GM12878 (cell line): ENCODE data around the gene IGFLR1. TPM values are rescaled to one million over a fixed set of nuclear protein-coding genes. Genes with fewer than 3 reads are reported as not detected.

ENCODE experiments used
- BACH1 ChIP-seq: fragments of 450-650 bp; IDR thresholded peaks from 2 replicates; pipeline ENCODE4 v1.6.1; 2017; ENCODE audit warnings: mild to moderate bottlenecking, borderline replicate concordance
- BCL3 ChIP-seq: IDR thresholded peaks from 2 replicates; pipeline ENCODE4 v1.6.1; 2011; ENCODE audit warnings: borderline replicate concordance, low read depth, mild to moderate bottlenecking, moderate library complexity, low read length; ENCODE audit not compliant: insufficient read depth, poor library complexity, severe bottlenecking
- ETV6 ChIP-seq, 2 experiments: fragments of 450-650 bp in 1 of 2; IDR thresholded peaks in 1 of 2; conservative IDR thresholded peaks in 1 of 2; 2 replicates each; pipeline ENCODE4 v1.6.1; 2014; ENCODE audit warnings: antibody characterized with exemption in 1 of 2, borderline replicate concordance in 1 of 2, low read depth in 1 of 2, mild to moderate bottlenecking in 1 of 2, moderate library complexity in 1 of 2
- GATAD2B ChIP-seq: fragments of 450-650 bp; conservative IDR thresholded peaks from 2 replicates; pipeline ENCODE4 v1.6.1; 2017; ENCODE audit warnings: low read depth, mild to moderate bottlenecking, moderate library complexity
- HDGF ChIP-seq: fragments of 450-650 bp; IDR thresholded peaks from 2 replicates; pipeline ENCODE4 v1.6.1; 2016; ENCODE audit warnings: antibody characterized with exemption
- IKZF1 ChIP-seq: fragments of 450-650 bp; conservative IDR thresholded peaks from 2 replicates; pipeline ENCODE4 v1.6.1; 2017; ENCODE audit warnings: antibody characterized with exemption, mild to moderate bottlenecking
- IRF3 ChIP-seq: fragments of 450-650 bp; IDR thresholded peaks from 2 replicates; pipeline ENCODE4 v1.6.1; 2014; ENCODE audit warnings: mild to moderate bottlenecking
- KDM1A ChIP-seq: fragments of 200-600 bp; sonication (generic); IDR thresholded peaks from 2 replicates; pipeline ENCODE4 v1.6.1; 2016; ENCODE audit warnings: borderline replicate concordance
- LARP7 ChIP-seq: fragments of 450-650 bp; IDR thresholded peaks from 2 replicates; pipeline ENCODE4 v1.6.1; 2017; ENCODE audit warnings: mild to moderate bottlenecking
- NBN ChIP-seq: fragments of 450-650 bp; IDR thresholded peaks from 2 replicates; pipeline ENCODE4 v1.6.1; 2016
- NFYB ChIP-seq: IDR thresholded peaks from 2 replicates; pipeline ENCODE4 v1.6.1; 2011; ENCODE audit warnings: low read depth, mild to moderate bottlenecking, low read length, improper control_type of control experiment, moderate library complexity; ENCODE audit not compliant: insufficient read depth
- NKRF ChIP-seq: fragments of 450-650 bp; conservative IDR thresholded peaks from 2 replicates; pipeline ENCODE4 v1.6.1; 2017; ENCODE audit warnings: mild to moderate bottlenecking, moderate library complexity
- NR2C2 ChIP-seq: IDR thresholded peaks from 2 replicates; pipeline ENCODE4 v1.6.1; 2011; ENCODE audit warnings: borderline replicate concordance, low read depth; ENCODE audit not compliant: control insufficient read depth, insufficient read length
- RB1 ChIP-seq: fragments of 450-650 bp; formaldehyde crosslinking; IDR thresholded peaks from 2 replicates; pipeline ENCODE4 v1.6.1; 2017; ENCODE audit warnings: mild to moderate bottlenecking, borderline replicate concordance
- RFX5 ChIP-seq: IDR thresholded peaks from 2 replicates; pipeline ENCODE4 v1.6.1; 2011; ENCODE audit warnings: low read depth, low read length, improper control_type of control experiment
- SIX5 ChIP-seq: IDR thresholded peaks from 2 replicates; pipeline ENCODE4 v1.6.1; 2011; ENCODE audit warnings: mild to moderate bottlenecking, low read depth, low read length, moderate library complexity; ENCODE audit not compliant: severe bottlenecking
- SMAD1 ChIP-seq: fragments of 450-650 bp; IDR thresholded peaks from 2 replicates; pipeline ENCODE4 v1.6.1; 2018; ENCODE audit warnings: mild to moderate bottlenecking, low read depth; ENCODE audit not compliant: partially characterized antibody
- SP1 ChIP-seq: IDR thresholded peaks from one replicate; pipeline ENCODE4 v1.6.1; 2011; ENCODE audit warnings: low read depth, low read length
- SPI1 ChIP-seq: IDR thresholded peaks from 2 replicates; pipeline ENCODE4 v1.6.1; 2011; ENCODE audit warnings: low read depth, mild to moderate bottlenecking, low read length, moderate library complexity, borderline replicate concordance; ENCODE audit not compliant: insufficient read depth
- TAF1 ChIP-seq: IDR thresholded peaks from 2 replicates; pipeline ENCODE4 v1.6.1; 2011; ENCODE audit warnings: mild to moderate bottlenecking, low read depth, low read length, borderline replicate concordance
- polyA plus RNA-seq, 11 experiments: library from polyadenylated mRNA; depleted of rRNA in 4 of 11; unstranded in 6 of 11; stranded (reverse) in 5 of 11; fragments of >200 nt; fragmentation: Nextera tagmentation in 4 of 11; fragmentation: Illumina TruSeq in 1 of 11; extraction: Ambion mirVana in 4 of 11; extraction: Trizol in 1 of 11; gene quantifications; 1 replicate in 1 of 11; 2 replicates in 10 of 11; pipeline versions ENCODE4 v1.2.1 to v1.2.3, GENCODE V29; 2011 to 2016; ENCODE audit warnings: inconsistent platforms in 2 of 11, missing spikeins in 2 of 11, low read depth in 1 of 11
- total RNA-seq, 4 experiments: library from RNA; depleted of rRNA in 3 of 4; stranded (reverse); fragments of >200 nt in 3 of 4; fragmentation: Illumina TruSeq in 1 of 4; extraction: Trizol in 1 of 4; gene quantifications; 2 replicates each; pipeline versions ENCODE4 v1.2.1 to v1.2.3, GENCODE V29; 2013 to 2021

IGFLR1 gene
- total and polyA plus RNA-seq, 10 of the 15 experiments (the other 5 are each of a cell fraction or from before 2014, with no cell fraction given) = 2.5 to 39.9 (median 24.8) TPM

- TF ChIP-seq NR2C2 (no peak), HDGF (no peak), SP1 (peak; percentile 89), BACH1 (peak; percentile 51; the same call in 1 of the 2 replicates), GATAD2B (0 out of 2 replicates have a peak, but pooled peaks have one; percentile 60), NKRF (peak; percentile 73), BCL3 (no peak), RB1 (peak; percentile 88; the same call in 1 of the 2 replicates), SIX5 (no peak), IKZF1 (peak; percentile 28; the same call in 1 of the 2 replicates), NBN (no peak), NFYB (peak; percentile 92), IRF3 (peak; percentile 72), RFX5 (peak; percentile 67), ETV6 (conservative IDR thresholded peaks at IDR 0.05 in 1 of 2, IDR thresholded peaks at IDR 0.05 in 1 of 2; ENCODE audit: borderline replicate concordance in 1 of 2, low read depth in 1 of 2) (no peak), LARP7 (0 out of 2 replicates have a peak, but pooled peaks have one; percentile 60), SMAD1 (no peak), SPI1 (no peak), TAF1 (0 out of 2 replicates have a peak, but pooled peaks have one; percentile 32), KDM1A (no peak)
- TF ChIP-seq, all 136 proteins: peak for 26
Observed at GRCh38 chr19:35775298-35776101, 33.2 kb upstream of the IGFLR1 start, which contains the start of gene ARHGAP33 (continued).
